ENCODE measurements around the gene UBXN11.

GRCh38 chr1:26252718-26253117 lies 53.7 kb downstream of the UBXN11 start:
- no peak for TF ChIP-seq POLR2AphosphoS5 (IDR thresholded peaks at IDR 0.05; ENCODE audit: insufficient read depth in 1 of 2, low read depth in 1 of 2)
- TF ChIP-seq POLR2A (IDR thresholded peaks at IDR 0.05) = no peak
- no peak for TF ChIP-seq CTCF (IDR thresholded peaks at IDR 0.05)
